Colonic mucosa (tissue), 4 donors: Measurements from ENCODE around the gene TMEM178B. TPM values are rescaled to one million over a fixed set of nuclear protein-coding genes. Genes with fewer than 3 reads are reported as not detected.

ENCODE experiments used
- DNase-seq: peaks from one replicate; pipeline ENCODE4 v3.0.0-alpha.2; 2020
- H3K27ac ChIP-seq: fragments of 200-600 bp; one replicate; pipeline ENCODE4 v1.8.0; 2021
- H3K27me3 ChIP-seq: fragments of 200-600 bp; one replicate; pipeline ENCODE4 v1.8.0; 2021
- H3K36me3 ChIP-seq: fragments of 200-600 bp; one replicate; pipeline ENCODE4 v1.8.0; 2021
- H3K4me1 ChIP-seq: fragments of 200-600 bp; one replicate; pipeline ENCODE4 v1.8.0; 2021; ENCODE audit warnings: mild to moderate bottlenecking
- H3K4me3 ChIP-seq: fragments of 200-600 bp; one replicate; pipeline ENCODE4 v1.8.0; 2021
- H3K9ac ChIP-seq, 2 donors: one replicate each; pipeline ENCODE4 v1.7.0; 2013; ENCODE audit warnings: control low read depth in 2 of 2, low read depth in 2 of 2, low read length in 2 of 2
- H3K9me3 ChIP-seq: fragments of 200-600 bp; one replicate; pipeline ENCODE4 v1.8.0; 2021
- CTCF ChIP-seq: fragments of 200-600 bp; IDR thresholded peaks from one replicate; pipeline ENCODE4 v1.8.0; 2022; ENCODE audit warnings: antibody characterized with exemption, mild to moderate bottlenecking
- intact Hi-C: fragments of 100-400 bp; cut with DNase I; formaldehyde crosslinking; loops from one replicate; pipeline ENCODE4 v1.14.1; 2022
- total RNA-seq, 2 donors: library from RNA; stranded (reverse); fragmentation: NEBNext Ultra II Directional in 1 of 2; extraction: Animal tissue kit (Norgen Biotek cat#: 25700) in 1 of 2; gene quantifications; one replicate each; pipeline ENCODE4 v1.2.1, GENCODE V29; 2021
- donor health status: healthy.
- donor health status: DM: no; HTN: no; CAD: no.
- donor health status: DM: no; HTN: no; CAD: no.

TMEM178B gene
- total RNA-seq, 2 donors from 2014 or later: 0.17 to 1.1 TPM

GRCh38 chr7:141202535-141202934 is 128.7 kb downstream of the TMEM178B start:
- Histone ChIP-seq H3K9me3 (no peaks in the 10 kb centered on the region), H3K4me3 (no peak overlapping the region), H3K36me3 (no peaks in the 10 kb centered on the region), H3K27me3 (no peaks in the 10 kb centered on the region), H3K4me1 (no peaks in the 10 kb centered on the region), H3K27ac (no peak overlapping the region), H3K9ac (no peak overlapping the region)
- no peak for DNase-seq
- intact Hi-C loops: no loop called here
- TF ChIP-seq CTCF: no peak

GRCh38 chr7:141203177-141203576 is 129.3 kb downstream of the TMEM178B start:
- Histone ChIP-seq H3K4me3 (no peak overlapping the region), H3K9me3 (no peaks in the 10 kb centered on the region), H3K9ac (no peak overlapping the region), H3K27me3 (no peaks in the 10 kb centered on the region), H3K27ac (no peak overlapping the region), H3K4me1 (no peaks in the 10 kb centered on the region), H3K36me3 (no peaks in the 10 kb centered on the region)
- no peak for DNase-seq
- intact Hi-C loops: no loop called here
- no peak for TF ChIP-seq CTCF

GRCh38 chr7:141203586-141203985 is 129.7 kb downstream of the TMEM178B start:
- Histone ChIP-seq H3K9ac (no peak overlapping the region), H3K4me1 (no peaks in the 10 kb centered on the region), H3K9me3 (no peaks in the 10 kb centered on the region), H3K27ac (no peak overlapping the region), H3K27me3 (no peaks in the 10 kb centered on the region), H3K4me3 (no peak overlapping the region), H3K36me3 (no peaks in the 10 kb centered on the region)
- intact Hi-C loops: no loop called here
- no peak for DNase-seq
- no peak for TF ChIP-seq CTCF

GRCh38 chr7:141207661-141208060 is 133.8 kb downstream of the TMEM178B start:
- Histone ChIP-seq H3K9ac (no peak overlapping the region), H3K4me3 (no peak overlapping the region), H3K36me3 (no peaks in the 10 kb centered on the region), H3K27me3 (no peaks in the 10 kb centered on the region), H3K9me3 (no peaks in the 10 kb centered on the region), H3K27ac (no peak overlapping the region), H3K4me1 (no peaks in the 10 kb centered on the region)
- no peak for DNase-seq
- TF ChIP-seq CTCF: no peak
- intact Hi-C loops: no loop called here

GRCh38 chr7:141208539-141208938 is 134.7 kb downstream of the TMEM178B start:
- Histone ChIP-seq H3K4me3 (no peak overlapping the region), H3K4me1 (no peaks in the 10 kb centered on the region), H3K9ac (no peak overlapping the region), H3K27me3 (no peaks in the 10 kb centered on the region), H3K27ac (no peak overlapping the region), H3K9me3 (no peaks in the 10 kb centered on the region), H3K36me3 (no peaks in the 10 kb centered on the region)
- no peak for DNase-seq
- no peak for TF ChIP-seq CTCF
- intact Hi-C loops: no loop called here

GRCh38 chr7:141209454-141209853 is 135.6 kb downstream of the TMEM178B start:
- no peaks in the 10 kb centered on the region for H3K4me1 ChIP-seq
- intact Hi-C loops: no loop called here
- no peaks in the 10 kb centered on the region for H3K27me3 ChIP-seq
- no peaks in the 10 kb centered on the region for H3K36me3 ChIP-seq
- H3K9me3 ChIP-seq: no peaks in the 10 kb centered on the region
- no peak overlapping the region for H3K27ac ChIP-seq
- DNase-seq: no peak
- TF ChIP-seq CTCF: no peak
- H3K9ac ChIP-seq: no peak overlapping the region
- no peak overlapping the region for H3K4me3 ChIP-seq
